Tibial nerve (tissue), 3 donors: ENCODE data around the gene TNNI3K.

ENCODE experiments used
- POLR2A ChIP-seq, 2 donors: fragments of 450-650 bp; IDR thresholded peaks; one replicate each; pipeline ENCODE4 v1.6.1; 2017; ENCODE audit warnings: antibody characterized with exemption in 2 of 2, mild to moderate bottlenecking in 2 of 2, moderate library complexity in 2 of 2
- TF ChIP-seq, protein P1 (sequence below), 5 experiments: fragments of 200-600 bp in 3 of 5; fragments of 450-650 bp in 2 of 5; sonication (generic) in 3 of 5; IDR thresholded peaks; one replicate each; pipeline ENCODE4 v1.5.1; 2016 to 2019; ENCODE audit warnings: antibody characterized with exemption in 5 of 5, mild to moderate bottlenecking in 3 of 5, moderate library complexity in 2 of 5

DNA sequence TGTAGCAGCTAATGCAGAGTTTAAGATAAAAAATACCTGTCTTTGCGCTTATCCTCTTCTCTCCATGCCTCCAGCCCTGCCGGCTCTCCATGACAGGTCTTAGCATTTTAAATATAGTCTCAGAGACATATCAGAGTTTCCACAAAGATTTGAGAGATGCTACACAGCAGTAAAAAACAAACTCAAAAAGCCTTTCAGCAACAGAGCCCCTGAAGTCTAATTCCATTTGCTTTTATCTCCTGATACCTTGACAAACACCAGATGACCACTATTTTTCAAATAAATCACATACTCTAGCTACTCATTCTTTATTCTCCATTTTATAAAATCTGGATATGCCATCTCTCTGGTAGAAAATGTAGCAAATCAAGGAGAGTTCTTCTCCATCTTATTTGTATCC lies 356.8 kb downstream of the TNNI3K start:
- TF ChIP-seq, protein P1, sequence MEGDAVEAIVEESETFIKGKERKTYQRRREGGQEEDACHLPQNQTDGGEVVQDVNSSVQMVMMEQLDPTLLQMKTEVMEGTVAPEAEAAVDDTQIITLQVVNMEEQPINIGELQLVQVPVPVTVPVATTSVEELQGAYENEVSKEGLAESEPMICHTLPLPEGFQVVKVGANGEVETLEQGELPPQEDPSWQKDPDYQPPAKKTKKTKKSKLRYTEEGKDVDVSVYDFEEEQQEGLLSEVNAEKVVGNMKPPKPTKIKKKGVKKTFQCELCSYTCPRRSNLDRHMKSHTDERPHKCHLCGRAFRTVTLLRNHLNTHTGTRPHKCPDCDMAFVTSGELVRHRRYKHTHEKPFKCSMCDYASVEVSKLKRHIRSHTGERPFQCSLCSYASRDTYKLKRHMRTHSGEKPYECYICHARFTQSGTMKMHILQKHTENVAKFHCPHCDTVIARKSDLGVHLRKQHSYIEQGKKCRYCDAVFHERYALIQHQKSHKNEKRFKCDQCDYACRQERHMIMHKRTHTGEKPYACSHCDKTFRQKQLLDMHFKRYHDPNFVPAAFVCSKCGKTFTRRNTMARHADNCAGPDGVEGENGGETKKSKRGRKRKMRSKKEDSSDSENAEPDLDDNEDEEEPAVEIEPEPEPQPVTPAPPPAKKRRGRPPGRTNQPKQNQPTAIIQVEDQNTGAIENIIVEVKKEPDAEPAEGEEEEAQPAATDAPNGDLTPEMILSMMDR (IDR thresholded peaks at IDR 0.05): no peak
- TF ChIP-seq POLR2A (IDR thresholded peaks at IDR 0.05): no peak
